GM18508 (cell line): ENCODE data around the gene ZNF491.
"Not testable (repeated sequence)": the region's sequence is repeated elsewhere in the genome, so short reads cannot be mapped to it uniquely, and the experiment has no call there.

ENCODE experiments used
- ATAC-seq: cut with Tn5 transposase; IDR thresholded peaks from one replicate; pipeline ENCODE4 v1.9.1; 2021; ENCODE audit warnings: moderate number of reproducible peaks; ENCODE audit not compliant: insufficient read depth, unreplicated experiment

ZNF491 gene

GRCh38 chr19:11797491-11797890, 832 bp upstream of the ZNF491 start:
- no peak for ATAC-seq

GRCh38 chr19:11806354-11807098, 8.2 kb downstream of the ZNF491 start:
- no peak for ATAC-seq

- ATAC-seq = no peak
These were observed 8.7 kb downstream of the ZNF491 start for GRCh38 chr19:11807099-11807380.

GRCh38 chr19:11813703-11814028, 15.3 kb downstream of the ZNF491 start:
- ATAC-seq = peak; percentile 30

- ATAC-seq = peak; percentile 85
These were observed 15.8 kb downstream of the ZNF491 start, which contains the start of gene ZNF440 for GRCh38 chr19:11814029-11814699. Gene ZNF440 (plus strand): TSS chr19:11814273. CDS start chr19:11814448, 175 bp downstream.

GRCh38 chr19:11814700-11815035, 16.3 kb downstream of the ZNF491 start:
- ATAC-seq = no peak

GRCh38 chr19:11821474-11822109, 23.3 kb downstream of the ZNF491 start:
- ATAC-seq = no peak

- not testable (repeated sequence) for ATAC-seq
These were observed 30.9 kb downstream of the ZNF491 start for GRCh38 chr19:11828957-11829876.

- no peak for ATAC-seq
These were observed 34.1 kb downstream of the ZNF491 start for GRCh38 chr19:11832253-11832912.

- ATAC-seq = no peak
These were observed 35.2 kb downstream of the ZNF491 start for GRCh38 chr19:11833541-11833940.

GRCh38 chr19:11835626-11836066, 37.3 kb downstream of the ZNF491 start:
- ATAC-seq = not testable (repeated sequence)

GRCh38 chr19:11843722-11844121, 45.4 kb downstream of the ZNF491 start:
- no peak for ATAC-seq

- ATAC-seq = not testable (repeated sequence)
These were observed 49.3 kb downstream of the ZNF491 start for GRCh38 chr19:11847615-11848014.

- ATAC-seq = no peak
These were observed 49.9 kb downstream of the ZNF491 start for GRCh38 chr19:11848200-11848593.

GRCh38 chr19:11848594-11849469, 50.5 kb downstream of the ZNF491 start, which contains the start of gene ZNF439:
Gene ZNF439 (plus strand): TSS chr19:11848726. CDS start chr19:11848868, 142 bp downstream.
- ATAC-seq = no peak

- not testable (repeated sequence) for ATAC-seq
These were observed 52.0 kb downstream of the ZNF491 start for GRCh38 chr19:11850289-11850688.

- ATAC-seq = no peak
These were observed 55.0 kb downstream of the ZNF491 start for GRCh38 chr19:11853358-11853757.

- ATAC-seq = no peak
These were observed 58.4 kb downstream of the ZNF491 start for GRCh38 chr19:11856596-11857250.
